ENCODE measurements around the gene SGMS1.

SGMS1 gene

GRCh38 chr10:50351483-50352146, 272.1 kb downstream of the SGMS1 start:
- no peak for TF ChIP-seq CTCF (IDR thresholded peaks at IDR 0.05; ENCODE audit: low read depth, low read length)
- DNase-seq (ENCODE audit: low read depth in 2 of 2), result no peak

GRCh38 chr10:50350366-50350765, 273.4 kb downstream of the SGMS1 start:
- DNase-seq (ENCODE audit: low read depth in 2 of 2), result no peak
- no peak overlapping the region for H3K4me3 ChIP-seq (replicated peaks in 1 of 2; ENCODE audit: low read depth in 2 of 2, low read length in 2 of 2)
- TF ChIP-seq CTCF (IDR thresholded peaks at IDR 0.05; ENCODE audit: low read depth, low read length), result no peak

More at GRCh38 chr10:50351483-50352146, 272.1 kb downstream of the SGMS1 start:
- H3K4me3 ChIP-seq (replicated peaks in 1 of 2; ENCODE audit: low read depth in 2 of 2, low read length in 2 of 2), result no peak overlapping the region

GRCh38 chr10:50349554-50349953, 274.2 kb downstream of the SGMS1 start:
- no peak overlapping the region for H3K4me3 ChIP-seq (replicated peaks in 1 of 2; ENCODE audit: low read depth in 2 of 2, low read length in 2 of 2)
- no peak for TF ChIP-seq CTCF (IDR thresholded peaks at IDR 0.05; ENCODE audit: low read depth, low read length)
- no peak for DNase-seq (ENCODE audit: low read depth in 2 of 2)

GRCh38 chr10:50347394-50347802, 276.4 kb downstream of the SGMS1 start:
- H3K4me3 ChIP-seq (replicated peaks in 1 of 2; ENCODE audit: low read depth in 2 of 2, low read length in 2 of 2), result no peak overlapping the region
- DNase-seq (ENCODE audit: low read depth in 2 of 2), result peak; percentile 22 to 24
- no peak for TF ChIP-seq CTCF (IDR thresholded peaks at IDR 0.05; ENCODE audit: low read depth, low read length)

GRCh38 chr10:50346942-50347341, 276.8 kb downstream of the SGMS1 start:
- H3K4me3 ChIP-seq (replicated peaks in 1 of 2; ENCODE audit: low read depth in 2 of 2, low read length in 2 of 2), result no peak overlapping the region
- TF ChIP-seq CTCF (IDR thresholded peaks at IDR 0.05; ENCODE audit: low read depth, low read length), result no peak
- DNase-seq (ENCODE audit: low read depth in 2 of 2), result peak in 1 of 2 donors; percentile 26

- H3K4me3 ChIP-seq (replicated peaks in 1 of 2; ENCODE audit: low read depth in 2 of 2, low read length in 2 of 2), result no peak overlapping the region
- TF ChIP-seq CTCF (IDR thresholded peaks at IDR 0.05; ENCODE audit: low read depth, low read length), result no peak
- DNase-seq (ENCODE audit: low read depth in 2 of 2), result no peak
Observed at GRCh38 chr10:50345545-50345944, 278.2 kb downstream of the SGMS1 start.
